ENCODE data around the gene ATP5F1E.

ATP5F1E gene

DNA sequence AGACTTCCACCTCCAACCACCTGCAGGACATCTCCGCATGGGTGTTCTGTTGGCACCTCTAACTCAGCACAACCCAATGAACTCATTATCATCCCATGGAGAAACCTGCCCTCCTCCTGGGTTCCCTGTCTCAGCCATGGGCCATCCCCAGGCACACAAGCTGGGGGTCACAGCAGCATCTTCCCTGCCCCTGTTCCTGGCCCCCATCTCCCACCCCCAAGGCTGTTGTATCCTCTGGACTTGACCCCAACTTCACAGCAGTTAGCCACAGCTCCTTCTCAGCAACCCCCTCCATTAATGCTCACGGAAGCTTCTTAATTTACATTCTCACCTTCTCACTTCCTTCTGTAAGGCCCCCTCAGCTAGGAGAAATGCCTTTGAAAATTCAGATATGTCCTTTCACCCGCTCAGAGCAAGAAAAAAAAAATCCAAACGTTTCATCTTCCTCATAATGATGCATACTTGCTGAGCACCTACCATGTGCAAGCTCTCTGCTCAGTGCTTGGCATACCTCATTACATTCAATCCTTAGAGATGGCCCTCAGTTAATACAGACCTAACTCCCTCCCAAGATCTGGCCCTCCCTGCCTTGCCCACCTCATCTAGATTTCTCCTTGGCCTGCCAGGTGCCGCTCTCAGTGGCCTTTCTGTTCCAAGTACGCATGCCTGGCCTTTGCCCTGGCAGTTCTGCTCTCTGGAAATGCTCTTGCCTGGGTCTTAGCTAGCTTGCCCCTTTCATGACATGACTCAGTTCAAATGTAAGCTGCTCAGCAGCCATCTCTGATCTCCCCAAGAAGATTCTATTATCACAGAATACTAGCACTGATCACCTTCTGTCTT lies 53.6 kb downstream of the ATP5F1E start:
- no peak for TF ChIP-seq CTCF (IDR thresholded peaks at IDR 0.05; ENCODE audit: extremely low read depth, missing control alignments)
- no peak for DNase-seq (ENCODE audit: low spot score)

DNA sequence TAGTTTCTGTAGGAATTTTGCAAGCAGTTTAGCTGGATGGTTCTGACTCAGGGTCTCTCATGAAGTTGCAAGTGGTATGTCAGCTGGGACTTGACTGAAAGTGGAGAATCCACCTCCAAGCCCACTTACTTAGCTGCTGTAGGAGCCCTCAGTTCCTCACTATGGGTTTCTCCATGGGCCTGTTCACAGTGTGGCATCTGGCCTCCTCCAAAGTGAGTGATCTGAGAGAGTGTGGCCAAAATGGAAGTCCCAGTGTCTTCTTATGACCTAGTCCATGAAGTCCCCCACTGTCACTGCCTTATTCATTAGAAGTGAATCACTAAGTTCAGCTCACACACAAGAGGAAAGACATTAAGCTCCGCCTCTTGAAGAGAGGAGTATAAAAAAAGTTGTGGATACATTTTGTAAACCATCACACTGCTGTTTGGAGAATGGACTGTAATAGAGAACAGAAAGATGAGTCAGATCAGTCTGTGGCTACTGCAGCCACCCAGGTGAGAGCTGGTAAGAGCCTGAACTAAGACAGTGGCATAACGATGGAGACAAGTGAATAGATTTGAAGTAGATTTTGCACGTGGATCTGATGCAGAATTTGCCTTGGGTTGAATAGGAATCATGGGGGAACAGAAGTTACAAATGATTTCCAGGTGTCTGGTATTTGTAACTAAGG lies 55.9 kb downstream of the ATP5F1E start:
- TF ChIP-seq CTCF (IDR thresholded peaks at IDR 0.05; ENCODE audit: extremely low read depth, missing control alignments): no peak
- DNase-seq (ENCODE audit: low spot score): no peak

Data from GM20000 (cell line).